Left lung (tissue), 10 donors: Measurements from ENCODE around the gene TPCN2. TPM values are rescaled to one million over a fixed set of nuclear protein-coding genes. Genes with fewer than 3 reads are reported as not detected.

Experiments used
- ATAC-seq: fragments of 200-7000 bp; cut with Tn5 transposase; one replicate; pipeline ENCODE4 v1.9.1; 2020; ENCODE audit warnings: moderate library complexity
- DNase-seq, 4 donors: peaks; one replicate each; pipeline ENCODE4 v3.0.0-alpha.2; 2013 to 2020
- H3K27ac ChIP-seq, 2 donors: fragments of 200-600 bp; sonication (generic) in 1 of 2; one replicate each; pipeline versions ENCODE4 v1.5.0 to v1.8.0; 2020 to 2021
- H3K27me3 ChIP-seq, 2 donors: fragments of 200-600 bp; sonication (generic) in 1 of 2; one replicate each; pipeline versions ENCODE4 v1.5.0 to v1.8.0; 2020 to 2021
- H3K36me3 ChIP-seq, 2 donors: fragments of 200-600 bp; sonication (generic) in 1 of 2; one replicate each; pipeline versions ENCODE4 v1.5.0 to v1.8.0; 2020 to 2021
- H3K4me1 ChIP-seq, 2 donors: fragments of 200-600 bp; one replicate each; pipeline ENCODE4 v1.8.0; 2021
- H3K4me3 ChIP-seq, 2 donors: fragments of 200-600 bp; sonication (generic) in 1 of 2; one replicate each; pipeline versions ENCODE4 v1.5.0 to v1.8.0; 2020 to 2021; ENCODE audit warnings: mild to moderate bottlenecking in 1 of 2
- H3K9me3 ChIP-seq, 2 donors: fragments of 200-600 bp; sonication (generic) in 1 of 2; one replicate each; pipeline versions ENCODE4 v1.5.0 to v1.8.0; 2020 to 2021
- CTCF ChIP-seq, 2 donors: fragments of 200-600 bp; sonication (generic) in 1 of 2; IDR thresholded peaks; one replicate each; pipeline versions ENCODE4 v1.5.0 to v1.8.0; 2021; ENCODE audit warnings: antibody characterized with exemption in 2 of 2
- intact Hi-C, 2 donors: fragments of 100-400 bp; cut with DNase I; formaldehyde crosslinking; loops; one replicate each; pipeline versions ENCODE4 v1.11.2 to v1.14.2; 2022
- polyA plus RNA-seq, 6 donors: library from polyadenylated mRNA; unstranded; fragments of 120-200 nt; gene quantifications; one replicate each; pipeline ENCODE4 v1.2.1, GENCODE V29; 2013; ENCODE audit not compliant: insufficient read length in 6 of 6
- total RNA-seq, 2 donors: library from RNA; stranded (reverse); fragmentation: NEBNext Ultra II Directional; extraction: Animal tissue kit (Norgen Biotek cat#: 25700); gene quantifications; one replicate each; pipeline ENCODE4 v1.2.1, GENCODE V29; 2021
- donor health status: DM: no; HTN: yes; CAD: no.
- donor health status: DM: no; HTN: no; CAD: no.

TPCN2 gene
- total and polyA plus RNA-seq, 8 donors, result 12.1 to 22.0 (median 14.9) TPM

GRCh38 chr11:69170704-69171103 lies 122.0 kb downstream of the TPCN2 start:
- H3K27ac ChIP-seq, result no peak overlapping the region
- H3K9me3 ChIP-seq, result no peaks in the 10 kb centered on the region
- intact Hi-C loops, result no loop called here
- no peaks in the 10 kb centered on the region for H3K27me3 ChIP-seq
- peaks cover 0 to 11% of the 10 kb centered on the region in 2 donors for H3K4me1 ChIP-seq
- ATAC-seq (no peak), DNase-seq (peak in 1 of 4 donors; percentile 48)
- no peak for TF ChIP-seq CTCF (IDR thresholded peaks at IDR 0.05)
- H3K36me3 ChIP-seq, result no peaks in the 10 kb centered on the region
- no peak overlapping the region for H3K4me3 ChIP-seq

GRCh38 chr11:69171476-69172240 lies 122.9 kb downstream of the TPCN2 start:
- ATAC-seq, result no peak
- no peak for TF ChIP-seq CTCF (IDR thresholded peaks at IDR 0.05)
- H3K9me3 ChIP-seq, result no peaks in the 10 kb centered on the region
- intact Hi-C loops, result no loop called here
- peak in 1 of 4 donors; percentile 3 for DNase-seq
- H3K4me1 ChIP-seq, result peaks cover 0 to 4% of the 10 kb centered on the region in 2 donors
- H3K27me3 ChIP-seq, result no peaks in the 10 kb centered on the region
- H3K4me3 ChIP-seq, result no peak overlapping the region
- H3K36me3 ChIP-seq, result no peaks in the 10 kb centered on the region
- H3K27ac ChIP-seq, result no peak overlapping the region

GRCh38 chr11:69172674-69173073 lies 123.9 kb downstream of the TPCN2 start:
- no peaks in the 10 kb centered on the region for H3K36me3 ChIP-seq
- TF ChIP-seq CTCF (IDR thresholded peaks at IDR 0.05), result no peak
- H3K4me1 ChIP-seq, result no peaks in the 10 kb centered on the region
- peak; percentile 34 for ATAC-seq
- H3K9me3 ChIP-seq, result no peaks in the 10 kb centered on the region
- no peak overlapping the region for H3K4me3 ChIP-seq
- no peaks in the 10 kb centered on the region for H3K27me3 ChIP-seq
- intact Hi-C loops, result no loop called here
- H3K27ac ChIP-seq, result no peak overlapping the region
- peak in 1 of 4 donors; percentile 3 for DNase-seq

- Histone ChIP-seq H3K27ac (no peak overlapping the region), H3K27me3 (no peaks in the 10 kb centered on the region), H3K4me1 (no peaks in the 10 kb centered on the region), H3K9me3 (no peaks in the 10 kb centered on the region), H3K36me3 (no peaks in the 10 kb centered on the region), H3K4me3 (no peak overlapping the region)
- TF ChIP-seq CTCF (IDR thresholded peaks at IDR 0.05), result no peak
- intact Hi-C loops, result no loop called here
- DNase-seq (peak in 1 of 4 donors; percentile 21), ATAC-seq (no peak)
Observed at GRCh38 chr11:69173331-69173730, 124.6 kb downstream of the TPCN2 start.

- Histone ChIP-seq H3K36me3 (no peaks in the 10 kb centered on the region), H3K4me1 (no peaks in the 10 kb centered on the region), H3K27me3 (no peaks in the 10 kb centered on the region), H3K4me3 (no peak overlapping the region), H3K27ac (no peak overlapping the region), H3K9me3 (no peaks in the 10 kb centered on the region)
- DNase-seq (peak in 3 of 4 donors; percentile 8 to 71 (median 54)), ATAC-seq (no peak)
- TF ChIP-seq CTCF (IDR thresholded peaks at IDR 0.05), result no peak
- intact Hi-C loops, result no loop called here
Observed at GRCh38 chr11:69173925-69174581, 125.3 kb downstream of the TPCN2 start.
